SK-N-SH (cell line): ENCODE data around the gene STK38. TPM values are rescaled to one million over a fixed set of nuclear protein-coding genes. Genes with fewer than 3 reads are reported as not detected.
"Not testable (repeated sequence)": the region's sequence is repeated elsewhere in the genome, so short reads cannot be mapped to it uniquely, and the experiment has no call there.

Experiments used
- CTCF ChIA-PET: fragments of 300-600, 350-600 bp; formaldehyde crosslinking; extraction: SDS; loops from one replicate; lab custom pipeline; 2021; lab: Yijun Ruan, JAX
- POLR2A ChIA-PET: fragments of 350-600 bp; sonication (Branson Sonifier 250); formaldehyde crosslinking; extraction: SDS; loops from one replicate; lab custom pipeline; 2020; ENCODE audit warnings: antibody characterized with exemption, inconsistent platforms; lab: Yijun Ruan, JAX
- DNase-seq: peaks from one replicate; pipeline ENCODE4 v3.0.0; 2012
- H2AFZ ChIP-seq: fragments of 200-600 bp; sonication (generic); 2 replicates; pipeline ENCODE4 v1.8.1; 2016; ENCODE audit warnings: antibody characterized with exemption, mild to moderate bottlenecking, low read depth
- H3F3A ChIP-seq: fragments of 200-600 bp; sonication (generic); replicated peaks from 2 replicates; pipeline ENCODE3; 2016; ENCODE audit warnings: antibody characterized with exemption, mild to moderate bottlenecking; ENCODE audit not compliant: insufficient read depth
- H3K27ac ChIP-seq, 2 experiments: fragments of 200-500 bp in 1 of 2; fragments of 200-600 bp in 1 of 2; sonication (Bioruptor generic) in 1 of 2; sonication (generic), shearing (Covaris generic) in 1 of 2; 2 replicates each; pipeline versions ENCODE4 v1.5.1 to v1.6.1; 2014 to 2016; ENCODE audit warnings: low read depth in 2 of 2, inconsistent platforms in 1 of 2, low read length in 1 of 2, mild to moderate bottlenecking in 1 of 2, mixed read lengths in 1 of 2
- H3K27me3 ChIP-seq: fragments of 200-600 bp; sonication (generic), shearing (Covaris generic); 2 replicates; pipeline ENCODE4 v1.6.1; 2016; ENCODE audit warnings: mixed run types; ENCODE audit not compliant: insufficient read depth
- H3K36me3 ChIP-seq, 2 experiments: fragments of 200-500 bp in 1 of 2; fragments of 200-600 bp in 1 of 2; sonication (Bioruptor generic) in 1 of 2; sonication (generic) in 1 of 2; replicated peaks in 1 of 2; 2 replicates each; pipeline versions ENCODE3 to v1.5.1; 2014 to 2016; ENCODE audit warnings: low read length in 1 of 2, mild to moderate bottlenecking in 1 of 2; ENCODE audit not compliant: insufficient read depth in 2 of 2, control insufficient read depth in 1 of 2
- H3K4me1 ChIP-seq, 2 experiments: fragments of 200-500 bp in 1 of 2; fragments of 200-600 bp in 1 of 2; sonication (Bioruptor generic) in 1 of 2; sonication (generic), shearing (Covaris generic) in 1 of 2; 2 replicates each; pipeline versions ENCODE4 v1.5.1 to v1.6.1; 2014 to 2016; ENCODE audit warnings: low read depth in 1 of 2, low read length in 1 of 2, mixed run types in 1 of 2; ENCODE audit not compliant: insufficient read depth in 2 of 2, control insufficient read depth in 1 of 2
- H3K4me2 ChIP-seq: fragments of 200-600 bp; sonication (generic), shearing (Covaris generic); 2 replicates; pipeline ENCODE4 v1.6.1; 2017; ENCODE audit warnings: mixed run types
- H3K4me3 ChIP-seq, 2 experiments: fragments of 200-500 bp in 1 of 2; fragments of 200-600 bp in 1 of 2; sonication (Bioruptor generic) in 1 of 2; sonication (generic), shearing (Covaris generic) in 1 of 2; 2 replicates each; pipeline versions ENCODE4 v1.5.1 to v1.8.1; 2014 to 2016; ENCODE audit warnings: low read depth in 2 of 2, inconsistent platforms in 1 of 2, low read length in 1 of 2, mild to moderate bottlenecking in 1 of 2, mixed read lengths in 1 of 2, moderate library complexity in 1 of 2
- H3K79me2 ChIP-seq: fragments of 200-600 bp; sonication (generic); 2 replicates; pipeline ENCODE4 v1.8.1; 2017; ENCODE audit warnings: mild to moderate bottlenecking; ENCODE audit not compliant: insufficient read depth
- H3K9ac ChIP-seq: fragments of 200-600 bp; sonication (generic); 2 replicates; pipeline ENCODE4 v1.6.1; 2017; ENCODE audit warnings: mixed run types
- H3K9me2 ChIP-seq: fragments of 200-600 bp; sonication (generic); 2 replicates; pipeline ENCODE4 v1.6.1; 2017; ENCODE audit warnings: mixed run types
- H3K9me3 ChIP-seq: fragments of 200-600 bp; sonication (generic); 2 replicates; pipeline ENCODE4 v1.6.1; 2017; ENCODE audit warnings: mixed run types, mild to moderate bottlenecking, moderate library complexity
- H4K20me1 ChIP-seq: fragments of 200-600 bp; sonication (generic); 2 replicates; pipeline ENCODE4 v1.6.1; 2017; ENCODE audit warnings: mild to moderate bottlenecking, mixed run types; ENCODE audit not compliant: insufficient read depth
- EP300 ChIP-seq, 2 experiments: IDR thresholded peaks; 2 replicates each; pipeline versions ENCODE4 v1.4.0 to v1.6.1; 2012; ENCODE audit warnings: borderline replicate concordance in 1 of 2, low read depth in 1 of 2, low read length in 1 of 2
- FOXJ3 ChIP-seq: sonication (generic); formaldehyde crosslinking; IDR thresholded peaks from 2 replicates; pipeline ENCODE4 v1.5.1; 2020; ENCODE audit warnings: mild to moderate bottlenecking, missing genetic modification reagents
- GABPA ChIP-seq: IDR thresholded peaks from 2 replicates; pipeline ENCODE4 v1.4.0; 2012; ENCODE audit warnings: low read depth, mild to moderate bottlenecking
- JUND ChIP-seq: IDR thresholded peaks from 2 replicates; pipeline ENCODE4 v1.4.0; 2012
- MXI1 ChIP-seq: IDR thresholded peaks from 2 replicates; pipeline ENCODE4 v1.6.1; 2012; ENCODE audit warnings: mild to moderate bottlenecking, low read depth, low read length, improper control_type of control experiment
- NRF1 ChIP-seq: IDR thresholded peaks from 2 replicates; pipeline ENCODE4 v1.6.1; 2012; ENCODE audit warnings: low read depth, mild to moderate bottlenecking, low read length
- POLR2AphosphoS5 ChIP-seq: IDR thresholded peaks from 2 replicates; pipeline ENCODE4 v1.6.1; 2012; ENCODE audit warnings: low read depth, low read length
- RCOR1 ChIP-seq: fragments of 150-350 bp; IDR thresholded peaks from 2 replicates; pipeline ENCODE4 v1.6.1; 2017; ENCODE audit warnings: antibody characterized with exemption, low read length
- RXRA ChIP-seq: IDR thresholded peaks from 2 replicates; pipeline ENCODE4 v1.4.0; 2012; ENCODE audit warnings: low read depth, mild to moderate bottlenecking, borderline replicate concordance
- SIN3A ChIP-seq: IDR thresholded peaks from 2 replicates; pipeline ENCODE4 v1.6.1; 2012; ENCODE audit warnings: low read depth, mild to moderate bottlenecking, low read length, moderate library complexity, borderline replicate concordance
- USF1 ChIP-seq: IDR thresholded peaks from 2 replicates; pipeline ENCODE4 v1.4.0; 2012; ENCODE audit warnings: low read depth, borderline replicate concordance
- YY1 ChIP-seq: IDR thresholded peaks from 2 replicates; pipeline ENCODE4 v1.4.0; 2012; ENCODE audit warnings: low read depth, mild to moderate bottlenecking
- WGBS: methylation state at CpG from one replicate; pipeline ENCODE4 v1.1.6; 2017; ENCODE audit warnings: low lambda C conversion rate; 5-methylcytosine and 5-hydroxymethylcytosine counted together
- polyA plus RNA-seq, 3 experiments: library from polyadenylated mRNA; depleted of rRNA; stranded (reverse); fragments of >200 nt; gene quantifications; 2 replicates each; pipeline ENCODE4 v1.2.3, GENCODE V29; 2012
- TF ChIP-seq, protein P1 (sequence below): IDR thresholded peaks from 2 replicates; pipeline ENCODE4 v1.4.0; 2012; ENCODE audit warnings: low read depth
- TF ChIP-seq, protein P2 (sequence below): IDR thresholded peaks from 2 replicates; pipeline ENCODE4 v1.6.1; 2012; ENCODE audit warnings: mild to moderate bottlenecking, low read depth, low read length, moderate library complexity
- TF ChIP-seq, protein P3 (sequence below): fragments of 200-600 bp; sonication (generic); IDR thresholded peaks from 2 replicates; pipeline ENCODE4 v1.6.1; 2017; ENCODE audit warnings: antibody characterized with exemption, mild to moderate bottlenecking, moderate library complexity

STK38 gene
- polyA plus RNA-seq, 1 of the 3 experiments (the other 2 are of a cell fraction): 10.2 TPM

DNA sequence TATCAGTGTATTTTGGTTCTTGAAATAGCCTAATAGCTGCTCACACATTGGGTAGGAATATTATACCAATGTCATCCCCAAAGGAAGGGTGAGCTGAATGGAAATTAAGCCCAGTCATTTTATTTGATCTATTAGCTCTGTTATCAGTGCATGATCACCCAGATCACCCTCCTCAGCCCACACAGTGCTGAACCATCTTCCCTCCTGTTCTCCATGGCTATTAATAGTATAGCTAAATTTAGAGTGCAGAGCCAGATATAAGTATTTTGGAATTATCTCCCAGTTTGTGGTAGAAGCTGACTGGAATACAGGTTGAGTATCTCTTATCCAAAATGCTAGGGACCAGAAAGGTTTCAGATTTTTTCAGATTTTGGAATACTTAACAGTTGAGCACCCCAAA lies 59.1 kb downstream of the STK38 start (continued):
- TF ChIP-seq USF1 (no peak), EP300 (IDR thresholded peaks at IDR 0.05; ENCODE audit: borderline replicate concordance in 1 of 2, low read depth in 1 of 2, low read length in 1 of 2) (no peak), RCOR1 (no peak), SIN3A (no peak), POLR2AphosphoS5 (no peak)

DNA sequence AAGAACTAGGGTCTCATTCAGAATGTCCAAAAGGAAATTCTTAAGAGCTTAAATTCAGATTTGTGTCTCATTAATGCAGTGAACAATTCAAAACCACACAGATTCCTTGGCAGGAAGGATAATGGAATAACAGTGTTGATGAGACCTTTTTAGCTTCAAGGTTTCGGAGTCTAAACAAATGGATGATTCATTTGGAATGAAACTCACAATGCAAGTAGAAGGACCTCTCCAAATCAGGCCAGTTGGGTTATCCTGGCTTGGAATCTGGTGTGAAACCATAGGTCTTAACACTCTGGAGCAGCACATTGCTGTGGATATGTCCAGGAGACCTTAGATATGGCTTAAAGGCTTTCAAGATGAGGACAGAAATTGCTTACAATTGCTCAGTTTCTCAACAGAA lies 59.6 kb downstream of the STK38 start:
- H3K27me3 ChIP-seq: no peaks in the 10 kb centered on the region
- peaks cover 4% of the 10 kb centered on the region for H3F3A ChIP-seq
- 93% methylated on average over 1 of the region's 1 CpG for WGBS
- H3K9ac ChIP-seq: no peak overlapping the region
- no peaks in the 10 kb centered on the region; the same call in 1 of the 2 replicates for H3K79me2 ChIP-seq
- no peaks in the 10 kb centered on the region for H4K20me1 ChIP-seq
- no peaks in the 10 kb centered on the region; a peak in 1 of 4 replicates for H3K4me1 ChIP-seq
- no peaks in the 10 kb centered on the region for H3K9me2 ChIP-seq
- no peak overlapping the region for H3K4me3 ChIP-seq
- CTCF ChIA-PET: interaction anchor here (0.9 kb wide), 1 partner anchor 76 kb away, joined by 3 read pairs; no protein-coding TSS in a partner anchor
- H3K36me3 ChIP-seq: peaks cover 37 to 39% of the 10 kb centered on the region in 2 experiments
- H3K9me3 ChIP-seq: no peaks in the 10 kb centered on the region
- POLR2A ChIA-PET: interaction anchor here (0.5 kb wide), 2 partner anchors 46 to 122 kb away, joined by 3 read pairs; no protein-coding TSS in a partner anchor
- DNase-seq: no peak
- H3K4me2 ChIP-seq: no peak overlapping the region
- no peak overlapping the region for H3K27ac ChIP-seq
- H2AFZ ChIP-seq: no peak overlapping the region
- TF ChIP-seq MXI1: no peak
- no peak for TF ChIP-seq USF1
- TF ChIP-seq NRF1: no peak
- TF ChIP-seq, protein P1, sequence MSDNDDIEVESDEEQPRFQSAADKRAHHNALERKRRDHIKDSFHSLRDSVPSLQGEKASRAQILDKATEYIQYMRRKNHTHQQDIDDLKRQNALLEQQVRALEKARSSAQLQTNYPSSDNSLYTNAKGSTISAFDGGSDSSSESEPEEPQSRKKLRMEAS: no peak

GRCh38 chr6:36484736-36485135 lies 62.5 kb downstream of the STK38 start:
- Histone ChIP-seq H3K4me1 (no peaks in the 10 kb centered on the region; a peak in 1 of 4 replicates), H3K79me2 (no peaks in the 10 kb centered on the region), H3K36me3 (peaks cover 48 to 51% of the 10 kb centered on the region in 2 experiments), H3K9me2 (no peaks in the 10 kb centered on the region), H3K27ac (no peak overlapping the region), H3K4me3 (no peak overlapping the region), H2AFZ (no peak overlapping the region), H3F3A (peaks cover 4% of the 10 kb centered on the region), H3K9ac (no peak overlapping the region), H3K27me3 (no peaks in the 10 kb centered on the region), H3K9me3 (no peaks in the 10 kb centered on the region), H3K4me2 (no peak overlapping the region), H4K20me1 (no peaks in the 10 kb centered on the region)
- POLR2A ChIA-PET: no interaction called here
- CTCF ChIA-PET: no interaction called here
- TF ChIP-seq YY1: no peak
- TF ChIP-seq, protein P2, sequence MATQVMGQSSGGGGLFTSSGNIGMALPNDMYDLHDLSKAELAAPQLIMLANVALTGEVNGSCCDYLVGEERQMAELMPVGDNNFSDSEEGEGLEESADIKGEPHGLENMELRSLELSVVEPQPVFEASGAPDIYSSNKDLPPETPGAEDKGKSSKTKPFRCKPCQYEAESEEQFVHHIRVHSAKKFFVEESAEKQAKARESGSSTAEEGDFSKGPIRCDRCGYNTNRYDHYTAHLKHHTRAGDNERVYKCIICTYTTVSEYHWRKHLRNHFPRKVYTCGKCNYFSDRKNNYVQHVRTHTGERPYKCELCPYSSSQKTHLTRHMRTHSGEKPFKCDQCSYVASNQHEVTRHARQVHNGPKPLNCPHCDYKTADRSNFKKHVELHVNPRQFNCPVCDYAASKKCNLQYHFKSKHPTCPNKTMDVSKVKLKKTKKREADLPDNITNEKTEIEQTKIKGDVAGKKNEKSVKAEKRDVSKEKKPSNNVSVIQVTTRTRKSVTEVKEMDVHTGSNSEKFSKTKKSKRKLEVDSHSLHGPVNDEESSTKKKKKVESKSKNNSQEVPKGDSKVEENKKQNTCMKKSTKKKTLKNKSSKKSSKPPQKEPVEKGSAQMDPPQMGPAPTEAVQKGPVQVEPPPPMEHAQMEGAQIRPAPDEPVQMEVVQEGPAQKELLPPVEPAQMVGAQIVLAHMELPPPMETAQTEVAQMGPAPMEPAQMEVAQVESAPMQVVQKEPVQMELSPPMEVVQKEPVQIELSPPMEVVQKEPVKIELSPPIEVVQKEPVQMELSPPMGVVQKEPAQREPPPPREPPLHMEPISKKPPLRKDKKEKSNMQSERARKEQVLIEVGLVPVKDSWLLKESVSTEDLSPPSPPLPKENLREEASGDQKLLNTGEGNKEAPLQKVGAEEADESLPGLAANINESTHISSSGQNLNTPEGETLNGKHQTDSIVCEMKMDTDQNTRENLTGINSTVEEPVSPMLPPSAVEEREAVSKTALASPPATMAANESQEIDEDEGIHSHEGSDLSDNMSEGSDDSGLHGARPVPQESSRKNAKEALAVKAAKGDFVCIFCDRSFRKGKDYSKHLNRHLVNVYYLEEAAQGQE: no peak
- TF ChIP-seq, protein P3, sequence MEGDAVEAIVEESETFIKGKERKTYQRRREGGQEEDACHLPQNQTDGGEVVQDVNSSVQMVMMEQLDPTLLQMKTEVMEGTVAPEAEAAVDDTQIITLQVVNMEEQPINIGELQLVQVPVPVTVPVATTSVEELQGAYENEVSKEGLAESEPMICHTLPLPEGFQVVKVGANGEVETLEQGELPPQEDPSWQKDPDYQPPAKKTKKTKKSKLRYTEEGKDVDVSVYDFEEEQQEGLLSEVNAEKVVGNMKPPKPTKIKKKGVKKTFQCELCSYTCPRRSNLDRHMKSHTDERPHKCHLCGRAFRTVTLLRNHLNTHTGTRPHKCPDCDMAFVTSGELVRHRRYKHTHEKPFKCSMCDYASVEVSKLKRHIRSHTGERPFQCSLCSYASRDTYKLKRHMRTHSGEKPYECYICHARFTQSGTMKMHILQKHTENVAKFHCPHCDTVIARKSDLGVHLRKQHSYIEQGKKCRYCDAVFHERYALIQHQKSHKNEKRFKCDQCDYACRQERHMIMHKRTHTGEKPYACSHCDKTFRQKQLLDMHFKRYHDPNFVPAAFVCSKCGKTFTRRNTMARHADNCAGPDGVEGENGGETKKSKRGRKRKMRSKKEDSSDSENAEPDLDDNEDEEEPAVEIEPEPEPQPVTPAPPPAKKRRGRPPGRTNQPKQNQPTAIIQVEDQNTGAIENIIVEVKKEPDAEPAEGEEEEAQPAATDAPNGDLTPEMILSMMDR: no peak
- no peak for TF ChIP-seq RXRA
- no peak for TF ChIP-seq JUND
- TF ChIP-seq RCOR1: no peak
- no peak for TF ChIP-seq GABPA
- no peak for TF ChIP-seq FOXJ3 (CRISPR knock-in tag)
- no peak for DNase-seq
- 98% methylated on average over 5 of the region's 5 CpGs for WGBS

DNA sequence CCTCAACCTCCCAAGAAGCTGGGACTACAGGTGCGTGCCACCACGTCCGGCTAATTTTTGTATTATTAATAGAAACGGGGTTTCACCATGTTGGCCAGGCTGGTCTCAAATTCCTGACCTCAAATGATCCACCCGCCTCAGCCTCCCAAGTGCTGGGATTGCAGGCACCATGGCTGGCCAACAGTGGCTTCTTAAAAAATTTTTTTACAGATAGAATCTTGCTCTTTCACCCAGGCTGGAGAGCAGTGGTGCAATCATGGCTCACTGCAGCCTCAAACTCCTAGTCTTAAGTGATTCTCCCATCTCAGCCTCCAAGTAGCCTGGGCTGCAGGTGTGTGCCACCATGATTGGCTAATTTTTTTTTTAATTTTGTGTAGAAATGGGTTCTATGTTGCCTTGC lies 64.0 kb downstream of the STK38 start:
- H3K4me3 ChIP-seq, DNase-seq, H2AFZ ChIP-seq, H3K9me2 ChIP-seq, H3K9ac ChIP-seq, H3K27ac ChIP-seq, H4K20me1 ChIP-seq, CTCF ChIA-PET, H3K9me3 ChIP-seq, H3K4me1 ChIP-seq, H3K79me2 ChIP-seq, POLR2A ChIA-PET, H3F3A ChIP-seq, H3K4me2 ChIP-seq, H3K27me3 ChIP-seq: not testable (repeated sequence)
- H3K36me3 ChIP-seq: peaks cover 46 to 53% of the 10 kb centered on the region in 2 experiments
- 98% methylated on average over 5 of the region's 5 CpGs for WGBS
